PFSK-1 (cell line): ENCODE measurements around the gene TTC32.

Experiments used
- POLR2AphosphoS5 ChIP-seq: IDR thresholded peaks from 2 replicates; pipeline ENCODE4 v1.6.1; 2012; ENCODE audit warnings: low read depth, mild to moderate bottlenecking, control low read depth, low read length, moderate library complexity
- TAF1 ChIP-seq: IDR thresholded peaks from 2 replicates; pipeline ENCODE4 v1.6.1; 2012; ENCODE audit warnings: low read length, control low read depth, borderline replicate concordance; ENCODE audit not compliant: insufficient read depth
- TF ChIP-seq, protein P1 (sequence below), 2 experiments: IDR thresholded peaks; 2 replicates each; pipeline versions ENCODE4 v1.6.1 to v1.8.0; 2011 to 2012; ENCODE audit warnings: low read depth in 2 of 2, low read length in 2 of 2, control low read depth in 1 of 2, inconsistent platforms in 1 of 2, mild to moderate bottlenecking in 1 of 2, moderate library complexity in 1 of 2; ENCODE audit not compliant: insufficient read depth in 1 of 2

GRCh38 chr2:19876751-19877150, 25.0 kb downstream of the TTC32 start:
- TF ChIP-seq POLR2AphosphoS5 (no peak), TAF1 (no peak)
- TF ChIP-seq, protein P1, sequence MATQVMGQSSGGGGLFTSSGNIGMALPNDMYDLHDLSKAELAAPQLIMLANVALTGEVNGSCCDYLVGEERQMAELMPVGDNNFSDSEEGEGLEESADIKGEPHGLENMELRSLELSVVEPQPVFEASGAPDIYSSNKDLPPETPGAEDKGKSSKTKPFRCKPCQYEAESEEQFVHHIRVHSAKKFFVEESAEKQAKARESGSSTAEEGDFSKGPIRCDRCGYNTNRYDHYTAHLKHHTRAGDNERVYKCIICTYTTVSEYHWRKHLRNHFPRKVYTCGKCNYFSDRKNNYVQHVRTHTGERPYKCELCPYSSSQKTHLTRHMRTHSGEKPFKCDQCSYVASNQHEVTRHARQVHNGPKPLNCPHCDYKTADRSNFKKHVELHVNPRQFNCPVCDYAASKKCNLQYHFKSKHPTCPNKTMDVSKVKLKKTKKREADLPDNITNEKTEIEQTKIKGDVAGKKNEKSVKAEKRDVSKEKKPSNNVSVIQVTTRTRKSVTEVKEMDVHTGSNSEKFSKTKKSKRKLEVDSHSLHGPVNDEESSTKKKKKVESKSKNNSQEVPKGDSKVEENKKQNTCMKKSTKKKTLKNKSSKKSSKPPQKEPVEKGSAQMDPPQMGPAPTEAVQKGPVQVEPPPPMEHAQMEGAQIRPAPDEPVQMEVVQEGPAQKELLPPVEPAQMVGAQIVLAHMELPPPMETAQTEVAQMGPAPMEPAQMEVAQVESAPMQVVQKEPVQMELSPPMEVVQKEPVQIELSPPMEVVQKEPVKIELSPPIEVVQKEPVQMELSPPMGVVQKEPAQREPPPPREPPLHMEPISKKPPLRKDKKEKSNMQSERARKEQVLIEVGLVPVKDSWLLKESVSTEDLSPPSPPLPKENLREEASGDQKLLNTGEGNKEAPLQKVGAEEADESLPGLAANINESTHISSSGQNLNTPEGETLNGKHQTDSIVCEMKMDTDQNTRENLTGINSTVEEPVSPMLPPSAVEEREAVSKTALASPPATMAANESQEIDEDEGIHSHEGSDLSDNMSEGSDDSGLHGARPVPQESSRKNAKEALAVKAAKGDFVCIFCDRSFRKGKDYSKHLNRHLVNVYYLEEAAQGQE (IDR thresholded peaks at IDR 0.05; ENCODE audit: insufficient read depth in 1 of 2, low read depth in 2 of 2, low read length in 2 of 2) = no peak
